Suprapubic skin (tissue), 4 donors: ENCODE data around the gene RARRES1.

Experiments
- CTCF ChIP-seq, 2 donors: fragments of 200-600 bp in 1 of 2; fragments of 450-650 bp in 1 of 2; sonication (generic) in 1 of 2; IDR thresholded peaks; one replicate each; pipeline ENCODE4 v1.5.1; 2016 to 2019; ENCODE audit warnings: antibody characterized with exemption in 2 of 2, mild to moderate bottlenecking in 1 of 2, moderate library complexity in 1 of 2
- EP300 ChIP-seq: sonication (generic); formaldehyde crosslinking; IDR thresholded peaks from one replicate; pipeline ENCODE4 v1.6.1; 2017; ENCODE audit warnings: antibody characterized with exemption
- POLR2A ChIP-seq, 2 donors: fragments of 450-650 bp; IDR thresholded peaks; one replicate each; pipeline ENCODE4 v1.6.1; 2017; ENCODE audit warnings: antibody characterized with exemption in 2 of 2, mild to moderate bottlenecking in 2 of 2, moderate library complexity in 2 of 2
- POLR2AphosphoS5 ChIP-seq, 3 donors: sonication (generic); formaldehyde crosslinking; IDR thresholded peaks; one replicate each; pipeline ENCODE4 v1.6.1; 2017; ENCODE audit warnings: antibody characterized with exemption in 3 of 3

GRCh38 chr3:158649791-158650190 is 82.5 kb downstream of the RARRES1 start:
- no peak for TF ChIP-seq POLR2AphosphoS5 (IDR thresholded peaks at IDR 0.05)
- no peak for TF ChIP-seq CTCF (IDR thresholded peaks at IDR 0.05)
- TF ChIP-seq POLR2A (IDR thresholded peaks at IDR 0.05), result no peak
- TF ChIP-seq EP300, result no peak
